ACC112 (cell line): ENCODE data around the gene NMNAT2.
"Not testable (repeated sequence)": the region's sequence is repeated elsewhere in the genome, so short reads cannot be mapped to it uniquely, and the experiment has no call there.

Experiments used
- H2AFZ ChIP-seq: fragments of 200-600 bp; sonication (generic); one replicate; pipeline ENCODE4 v1.6.0; 2017; ENCODE audit warnings: antibody characterized with exemption, low read length; ENCODE audit not compliant: unreplicated experiment
- H3K27ac ChIP-seq: fragments of 200-600 bp; sonication (generic); 2 replicates; pipeline ENCODE4 v1.5.1; 2014; ENCODE audit warnings: low read depth, mild to moderate bottlenecking, antibody characterized with exemption, low read length, moderate library complexity
- H3K27me3 ChIP-seq: fragments of 200-600 bp; sonication (generic); 2 replicates; pipeline ENCODE4 v1.6.1; 2014; ENCODE audit warnings: mild to moderate bottlenecking, antibody characterized with exemption, low read length, moderate library complexity, mixed read lengths; ENCODE audit not compliant: insufficient read depth
- H3K36me3 ChIP-seq: fragments of 200-600 bp; sonication (generic); 2 replicates; pipeline ENCODE4 v1.6.1; 2016; ENCODE audit warnings: mild to moderate bottlenecking, antibody characterized with exemption, low read length, moderate library complexity, mixed read lengths; ENCODE audit not compliant: insufficient read depth
- H3K4me1 ChIP-seq: fragments of 200-600 bp; sonication (generic); one replicate; pipeline ENCODE4 v1.6.1; 2016; ENCODE audit warnings: low read length, mixed read lengths; ENCODE audit not compliant: insufficient read depth, unreplicated experiment, control insufficient read depth
- H3K4me3 ChIP-seq: fragments of 200-600 bp; sonication (generic); 2 replicates; pipeline ENCODE4 v1.5.1; 2014; ENCODE audit warnings: mild to moderate bottlenecking, low read depth, low read length
- H3K79me2 ChIP-seq: fragments of 200-600 bp; sonication (generic); one replicate; pipeline ENCODE4 v1.6.0; 2016; ENCODE audit warnings: low read length; ENCODE audit not compliant: control insufficient read depth, unreplicated experiment, insufficient read depth

Gene NMNAT2

DNA sequence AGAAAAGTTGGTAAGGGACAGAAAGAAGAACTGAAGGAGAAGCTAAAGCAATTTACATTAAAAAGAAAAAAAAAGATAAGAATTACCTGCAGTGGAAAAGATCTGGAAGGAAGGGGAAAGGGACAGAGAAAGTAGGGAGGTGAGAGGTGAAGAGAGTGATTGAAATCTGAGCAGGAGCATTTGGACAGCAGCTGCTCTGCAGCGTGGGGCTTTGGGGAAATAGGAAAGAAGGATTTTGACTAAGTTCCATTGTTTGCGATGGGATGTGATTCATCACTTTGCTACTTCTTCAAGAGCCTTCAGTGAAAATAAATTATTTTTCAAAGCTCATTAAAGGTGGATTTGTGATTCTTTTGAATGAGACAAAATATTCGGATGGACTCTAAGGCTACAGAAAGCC is 26.1 kb upstream of the NMNAT2 start:
- Histone ChIP-seq H3K79me2 (no peaks in the 10 kb centered on the region), H3K4me3 (no peak overlapping the region), H3K36me3 (no peaks in the 10 kb centered on the region), H2AFZ (no peak overlapping the region), H3K27me3 (peaks cover 11% of the 10 kb centered on the region), H3K4me1 (peaks cover 8% of the 10 kb centered on the region), H3K27ac (no peak overlapping the region)

DNA sequence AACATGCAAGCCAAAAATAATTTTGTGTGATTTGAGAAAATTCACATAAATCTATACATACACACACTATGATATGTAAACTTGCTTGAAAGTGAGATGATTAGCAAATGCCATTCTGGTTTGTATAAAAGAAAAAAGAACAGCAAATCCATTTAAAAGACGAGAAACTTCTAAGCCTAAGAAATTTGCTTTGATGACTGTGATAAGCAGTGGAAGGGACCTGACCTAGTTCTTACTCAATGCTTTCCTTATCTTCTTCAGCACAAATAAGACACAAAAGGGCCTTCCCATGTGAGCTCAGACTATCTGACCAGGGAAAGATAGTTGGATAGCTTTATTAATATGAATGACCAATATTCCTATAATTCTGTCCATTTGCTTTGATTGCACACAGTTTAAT is 25.3 kb upstream of the NMNAT2 start:
- Histone ChIP-seq H2AFZ (no peak overlapping the region), H3K27me3 (peaks cover 18% of the 10 kb centered on the region), H3K27ac (no peak overlapping the region), H3K79me2 (no peaks in the 10 kb centered on the region), H3K4me3 (no peak overlapping the region), H3K36me3 (no peaks in the 10 kb centered on the region), H3K4me1 (peaks cover 8% of the 10 kb centered on the region)

DNA sequence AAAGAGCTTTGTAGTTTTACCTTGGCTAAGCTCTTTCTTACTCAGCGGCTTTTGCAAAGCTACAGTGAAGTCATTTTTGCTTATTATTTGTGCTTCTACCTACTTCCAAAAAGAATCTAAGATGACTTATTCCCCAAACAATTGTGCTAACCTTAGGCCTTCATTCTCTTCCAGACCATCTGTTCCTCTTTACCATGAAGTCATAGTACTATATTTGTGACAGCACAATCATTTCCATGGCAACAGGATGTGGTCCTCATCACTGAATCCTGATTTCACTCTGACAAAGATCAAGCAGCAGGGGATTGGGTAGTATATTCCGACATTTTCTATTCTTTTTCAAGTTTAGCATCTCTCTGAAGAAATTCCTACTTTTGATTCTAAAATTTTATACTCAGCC is 24.8 kb upstream of the NMNAT2 start:
- Histone ChIP-seq H3K79me2 (no peaks in the 10 kb centered on the region), H3K36me3 (no peaks in the 10 kb centered on the region), H3K4me3 (no peak overlapping the region), H3K27ac (no peak overlapping the region), H2AFZ (no peak overlapping the region), H3K27me3 (peaks cover 23% of the 10 kb centered on the region), H3K4me1 (peaks cover 8% of the 10 kb centered on the region)

DNA sequence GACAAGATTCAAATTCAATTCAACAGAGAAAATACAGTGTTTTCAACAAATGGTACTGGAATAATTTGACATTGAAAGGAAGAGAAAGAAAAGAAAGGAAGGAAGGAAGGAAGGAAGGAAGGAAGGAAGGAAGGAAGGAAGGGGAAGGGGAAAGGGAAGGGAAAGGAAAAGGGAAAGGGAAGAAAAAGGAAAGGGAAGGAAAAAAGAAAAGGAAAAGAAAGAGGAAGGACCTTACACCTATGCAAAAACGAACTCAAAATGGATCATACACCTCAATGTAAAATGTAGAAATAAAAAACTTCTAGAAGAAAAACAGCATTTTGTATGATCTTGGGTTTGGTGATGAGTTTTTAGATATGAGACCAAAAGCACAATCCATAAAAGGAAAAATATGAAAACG is 19.9 kb upstream of the NMNAT2 start:
- no peaks in the 10 kb centered on the region for H3K4me1 ChIP-seq
- no peaks in the 10 kb centered on the region for H3K36me3 ChIP-seq
- H2AFZ ChIP-seq = no peak overlapping the region
- peaks cover 29% of the 10 kb centered on the region for H3K27me3 ChIP-seq
- H3K79me2 ChIP-seq = no peaks in the 10 kb centered on the region
- no peak overlapping the region for H3K4me3 ChIP-seq
- no peak overlapping the region for H3K27ac ChIP-seq

DNA sequence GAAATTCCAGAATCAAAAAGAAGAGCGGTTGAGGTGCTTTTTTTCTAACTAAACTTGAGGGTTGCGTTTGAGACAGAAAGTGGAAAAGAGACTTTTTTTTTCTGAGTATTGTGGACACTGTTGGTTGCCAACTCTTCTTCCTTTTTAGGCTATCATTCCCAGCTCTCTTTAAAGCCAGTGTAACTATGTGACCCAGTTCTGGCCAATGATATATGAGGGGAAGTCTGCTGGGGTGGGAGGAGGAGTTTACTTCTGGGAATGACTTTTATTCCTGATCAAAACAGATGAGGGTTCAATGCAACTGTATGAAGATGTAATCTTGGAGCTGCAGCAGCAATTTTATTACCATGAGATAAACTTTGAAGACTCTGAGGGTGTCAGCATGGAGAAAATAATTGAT is 17.3 kb upstream of the NMNAT2 start:
- Histone ChIP-seq H2AFZ (no peak overlapping the region), H3K4me3 (no peak overlapping the region), H3K79me2 (no peaks in the 10 kb centered on the region), H3K27me3 (peaks cover 21% of the 10 kb centered on the region), H3K4me1 (peaks cover 11% of the 10 kb centered on the region), H3K36me3 (no peaks in the 10 kb centered on the region), H3K27ac (no peak overlapping the region)

DNA sequence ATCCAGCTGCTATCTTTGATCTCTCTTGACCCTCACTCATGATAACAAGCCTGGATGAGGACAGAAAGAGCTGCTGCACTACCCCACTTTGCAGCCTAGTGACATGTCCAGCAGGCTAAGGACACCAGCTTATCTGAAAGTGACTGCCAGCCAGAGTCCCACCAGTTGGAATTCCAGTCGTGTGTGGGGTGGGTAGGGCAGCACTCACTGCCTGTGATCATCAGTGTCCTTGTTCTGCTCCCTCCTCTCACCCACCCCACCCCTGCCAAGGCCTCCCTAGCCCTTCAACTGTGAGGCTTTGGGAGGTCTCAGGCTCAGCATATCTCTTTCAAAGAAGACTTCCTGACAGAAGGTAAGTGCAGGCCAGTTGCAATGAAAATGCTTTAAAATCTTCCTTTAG is 15.5 kb upstream of the NMNAT2 start:
- H3K4me3 ChIP-seq = no peak overlapping the region
- H3K27me3 ChIP-seq = peaks cover 18% of the 10 kb centered on the region
- no peak overlapping the region for H3K27ac ChIP-seq

DNA sequence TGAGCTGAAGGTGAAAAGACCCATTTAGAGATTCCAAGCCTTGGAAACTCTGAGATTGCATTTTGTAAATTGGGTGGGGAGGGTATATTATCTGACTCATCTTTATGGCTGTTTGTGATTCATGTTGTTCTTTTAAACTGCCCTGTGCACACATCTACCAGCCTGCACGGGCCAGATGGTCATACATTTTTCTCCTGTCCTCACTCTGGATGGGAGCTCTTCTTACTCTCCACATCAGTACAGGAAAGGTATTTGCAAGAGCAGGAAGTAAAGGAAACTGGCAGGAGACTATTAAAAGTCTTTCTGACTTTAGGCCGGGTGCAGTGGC is 14.3 kb upstream of the NMNAT2 start:
- Histone ChIP-seq H3K4me3 (no peak overlapping the region), H3K27ac (no peak overlapping the region), H3K79me2 (no peaks in the 10 kb centered on the region), H2AFZ (no peak overlapping the region), H3K36me3 (no peaks in the 10 kb centered on the region), H3K27me3 (peaks cover 13% of the 10 kb centered on the region), H3K4me1 (peaks cover 11% of the 10 kb centered on the region)

More for the DNA sequence above, 15.5 kb upstream of the NMNAT2 start:
- H3K4me1 ChIP-seq = peaks cover 11% of the 10 kb centered on the region
- no peak overlapping the region for H2AFZ ChIP-seq
- no peaks in the 10 kb centered on the region for H3K79me2 ChIP-seq
- no peaks in the 10 kb centered on the region for H3K36me3 ChIP-seq

DNA sequence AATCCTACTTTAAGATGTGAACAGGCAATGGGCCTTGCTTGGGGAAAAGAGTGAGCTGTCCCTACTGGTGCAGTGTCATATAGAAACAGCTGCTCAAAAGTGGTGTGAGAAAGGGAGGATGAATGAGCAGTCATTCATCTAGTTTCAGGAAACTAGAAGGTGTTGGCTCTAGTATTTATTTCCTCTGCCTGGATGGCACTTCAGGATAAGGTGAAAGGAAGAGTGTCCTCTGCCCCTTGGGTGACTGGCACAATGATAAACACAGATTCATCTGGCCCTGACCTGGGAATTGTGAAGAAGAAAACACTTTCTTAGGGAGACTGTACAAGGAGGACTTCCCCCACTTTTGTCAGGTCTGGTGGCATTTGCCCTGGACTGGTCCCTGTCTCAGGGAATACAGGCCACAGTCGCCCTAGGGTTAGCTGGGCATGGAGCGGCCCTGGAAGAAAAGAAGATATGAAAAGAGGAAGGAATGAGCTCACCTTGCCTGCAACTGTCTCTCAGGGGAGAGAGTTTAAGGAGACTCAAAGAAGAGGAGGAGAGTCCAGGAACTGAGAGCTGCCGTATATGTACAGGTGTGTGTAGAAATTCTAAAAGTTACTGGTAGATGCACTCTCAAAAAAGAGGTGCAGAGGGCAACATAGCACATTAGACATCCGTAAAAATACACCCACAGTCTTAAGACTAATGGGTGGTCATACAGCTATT is 13.8 kb upstream of the NMNAT2 start:
- no peaks in the 10 kb centered on the region for H3K79me2 ChIP-seq
- H3K27ac ChIP-seq = no peak overlapping the region
- H3K36me3 ChIP-seq = no peaks in the 10 kb centered on the region
- H2AFZ ChIP-seq = no peak overlapping the region
- peaks cover 13% of the 10 kb centered on the region for H3K27me3 ChIP-seq
- no peak overlapping the region for H3K4me3 ChIP-seq
- H3K4me1 ChIP-seq = peaks cover 11% of the 10 kb centered on the region

DNA sequence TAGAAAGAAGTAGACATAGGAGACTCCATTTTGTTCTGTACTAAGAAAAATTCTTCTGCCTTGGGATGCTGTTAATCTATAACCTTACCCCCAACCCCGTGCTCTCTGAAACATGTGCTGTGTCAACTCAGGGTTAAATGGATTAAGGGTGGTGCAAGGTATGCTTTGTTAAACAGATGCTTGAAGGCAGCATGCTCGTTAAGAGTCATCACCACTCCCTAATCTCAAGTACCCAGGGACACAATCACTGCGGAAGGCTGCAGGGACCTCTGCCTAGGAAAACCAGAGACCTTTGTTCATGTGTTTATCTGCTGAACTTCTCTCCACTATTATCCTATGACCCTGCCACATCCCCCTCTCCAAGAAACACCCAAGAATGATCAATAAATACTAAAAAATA is 9.4 kb upstream of the NMNAT2 start:
- not testable (repeated sequence) for H2AFZ ChIP-seq, H3K36me3 ChIP-seq
- peaks cover 37% of the 10 kb centered on the region for H3K27me3 ChIP-seq

DNA sequence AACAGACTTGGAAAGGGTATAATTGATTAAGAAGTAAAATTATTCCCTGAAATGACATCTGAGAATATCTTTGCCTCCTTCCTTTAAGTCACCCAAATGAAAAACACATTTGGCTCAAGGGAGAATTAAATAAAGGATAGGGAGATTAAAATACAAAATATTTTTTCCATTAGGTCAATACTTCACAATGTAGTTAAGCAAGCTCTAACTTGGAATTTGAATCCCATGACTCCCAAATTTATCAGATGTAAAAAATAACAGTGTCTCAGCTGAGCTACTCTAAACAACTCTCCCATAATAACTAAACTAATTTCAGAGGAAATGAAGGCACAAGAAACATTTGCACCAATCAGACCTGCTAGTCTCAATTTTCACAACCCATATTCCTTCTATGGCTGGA is 6.5 kb upstream of the NMNAT2 start:
- Histone ChIP-seq H2AFZ (no peak overlapping the region), H3K4me3 (no peak overlapping the region), H3K36me3 (no peaks in the 10 kb centered on the region), H3K27me3 (peaks cover 65% of the 10 kb centered on the region), H3K4me1 (no peaks in the 10 kb centered on the region), H3K79me2 (no peaks in the 10 kb centered on the region), H3K27ac (no peak overlapping the region)

More for the DNA sequence above, 9.4 kb upstream of the NMNAT2 start:
- not testable (repeated sequence) for H3K4me1 ChIP-seq, H3K4me3 ChIP-seq, H3K27ac ChIP-seq, H3K79me2 ChIP-seq

DNA sequence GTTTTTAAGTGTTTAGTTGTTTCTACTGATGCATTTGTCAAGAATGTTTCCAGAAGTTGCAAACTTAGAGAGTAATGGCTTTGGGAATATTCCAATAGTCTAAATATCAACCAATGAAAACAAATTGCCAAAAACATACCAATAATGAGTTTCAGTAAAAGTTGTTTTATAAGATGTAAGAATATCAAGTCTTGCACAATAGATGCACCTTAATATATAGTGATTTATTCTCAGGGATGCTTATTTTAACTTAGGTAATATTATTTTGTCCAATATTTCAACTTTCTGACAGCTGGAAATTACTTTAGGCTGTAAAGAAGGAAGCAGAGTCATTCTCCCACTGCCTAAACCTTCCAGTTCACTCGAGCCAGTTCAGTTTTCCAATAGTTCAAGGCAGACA is 5.4 kb upstream of the NMNAT2 start:
- no peaks in the 10 kb centered on the region for H3K4me1 ChIP-seq

More for the DNA sequence above, 5.4 kb upstream of the NMNAT2 start:
- Histone ChIP-seq H3K27ac (no peak overlapping the region), H3K27me3 (peaks cover 72% of the 10 kb centered on the region), H3K4me3 (no peak overlapping the region), H2AFZ (no peak overlapping the region), H3K79me2 (no peaks in the 10 kb centered on the region), H3K36me3 (no peaks in the 10 kb centered on the region)
